Effector memory CD4-positive, alpha-beta T cell (primary cell): Measurements from ENCODE around the gene ASH1L.

Experiments
- DNase-seq, 3 donors: peaks; one replicate each; pipeline ENCODE4 v3.0.0-alpha.2; 2020
- H3K27ac ChIP-seq: 2 replicates; pipeline ENCODE4 v1.7.0; 2013; ENCODE audit warnings: mild to moderate bottlenecking, low read length, moderate library complexity; ENCODE audit not compliant: insufficient read depth, poor library complexity, severe bottlenecking
- H3K27me3 ChIP-seq: replicated peaks from 2 replicates; pipeline ENCODE4 v1.7.0; 2013; ENCODE audit warnings: mild to moderate bottlenecking, low read length; ENCODE audit not compliant: insufficient read depth, control insufficient read depth, poor library complexity, severe bottlenecking
- H3K36me3 ChIP-seq: 2 replicates; pipeline ENCODE4 v1.7.0; 2013; ENCODE audit warnings: mild to moderate bottlenecking, low read length, moderate library complexity; ENCODE audit not compliant: control insufficient read depth, insufficient read depth
- H3K4me1 ChIP-seq: 2 replicates; pipeline ENCODE4 v1.7.0; 2013; ENCODE audit warnings: low read length, mild to moderate bottlenecking; ENCODE audit not compliant: control insufficient read depth, insufficient read depth, poor library complexity, severe bottlenecking
- H3K4me3 ChIP-seq: 2 replicates; pipeline ENCODE4 v1.7.0; 2013; ENCODE audit warnings: low read length, low read depth, mild to moderate bottlenecking; ENCODE audit not compliant: insufficient read depth, poor library complexity, severe bottlenecking
- H3K9me3 ChIP-seq: 2 replicates; pipeline ENCODE4 v1.7.0; 2013; ENCODE audit warnings: mild to moderate bottlenecking, low read length, moderate library complexity; ENCODE audit not compliant: control insufficient read depth

Gene ASH1L

GRCh38 chr1:155478270-155478852, 84.2 kb downstream of the ASH1L start:
- no peaks in the 10 kb centered on the region for H3K9me3 ChIP-seq
- no peaks in the 10 kb centered on the region for H3K4me1 ChIP-seq
- no peaks in the 10 kb centered on the region for H3K27me3 ChIP-seq
- no peak for DNase-seq
- no peak overlapping the region for H3K4me3 ChIP-seq
- no peak overlapping the region for H3K27ac ChIP-seq
- H3K36me3 ChIP-seq: peaks cover 34% of the 10 kb centered on the region

- H3K4me1 ChIP-seq: no peaks in the 10 kb centered on the region
- H3K9me3 ChIP-seq: peaks cover 8% of the 10 kb centered on the region
- no peak overlapping the region for H3K4me3 ChIP-seq
- H3K27ac ChIP-seq: no peak overlapping the region
- no peaks in the 10 kb centered on the region for H3K27me3 ChIP-seq
- peaks cover 20% of the 10 kb centered on the region for H3K36me3 ChIP-seq
- no peak for DNase-seq
These were observed 88.5 kb downstream of the ASH1L start for GRCh38 chr1:155474146-155474545.

GRCh38 chr1:155473151-155473821, 89.3 kb downstream of the ASH1L start:
- H3K27me3 ChIP-seq: no peaks in the 10 kb centered on the region
- no peak overlapping the region for H3K27ac ChIP-seq
- no peak overlapping the region for H3K4me3 ChIP-seq
- H3K4me1 ChIP-seq: no peaks in the 10 kb centered on the region
- no peak for DNase-seq
- H3K9me3 ChIP-seq: peaks cover 8% of the 10 kb centered on the region
- H3K36me3 ChIP-seq: peaks cover 14% of the 10 kb centered on the region

GRCh38 chr1:155472491-155473083, 90.0 kb downstream of the ASH1L start:
- no peaks in the 10 kb centered on the region for H3K27me3 ChIP-seq
- no peak for DNase-seq
- no peak overlapping the region for H3K4me3 ChIP-seq
- H3K9me3 ChIP-seq: peaks cover 8% of the 10 kb centered on the region
- no peaks in the 10 kb centered on the region for H3K4me1 ChIP-seq
- no peak overlapping the region for H3K27ac ChIP-seq
- H3K36me3 ChIP-seq: peaks cover 10% of the 10 kb centered on the region

- H3K36me3 ChIP-seq: peaks cover 10% of the 10 kb centered on the region
- peaks cover 7% of the 10 kb centered on the region for H3K4me1 ChIP-seq
- H3K27ac ChIP-seq: no peak overlapping the region
- DNase-seq: no peak
- no peak overlapping the region for H3K4me3 ChIP-seq
- no peaks in the 10 kb centered on the region for H3K27me3 ChIP-seq
- peaks cover 8% of the 10 kb centered on the region for H3K9me3 ChIP-seq
These were observed 90.7 kb downstream of the ASH1L start for GRCh38 chr1:155471891-155472290.

DNA sequence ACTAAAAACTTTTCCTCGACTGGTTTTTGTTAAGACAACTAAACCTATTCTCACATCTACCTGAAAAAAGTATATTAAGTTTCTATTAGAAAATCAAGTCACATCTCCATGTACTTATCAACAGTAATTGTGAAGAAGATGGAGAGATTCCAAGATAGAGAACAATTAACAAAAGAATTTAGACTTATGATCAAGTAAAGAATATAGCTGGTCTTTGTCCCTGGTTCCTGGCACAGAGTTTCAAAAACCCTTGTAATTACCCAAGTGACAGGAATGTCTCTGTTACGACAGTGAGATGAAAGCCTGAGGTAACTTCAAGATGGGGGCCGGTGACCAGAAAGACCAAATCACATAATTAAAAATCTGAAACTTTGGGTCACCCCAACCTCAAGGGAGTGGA, 91.6 kb downstream of the ASH1L start:
- no peak for DNase-seq
- Histone ChIP-seq H3K4me1 (peaks cover 9% of the 10 kb centered on the region), H3K9me3 (peaks cover 8% of the 10 kb centered on the region), H3K4me3 (no peak overlapping the region), H3K36me3 (peaks cover 10% of the 10 kb centered on the region), H3K27ac (no peak overlapping the region), H3K27me3 (no peaks in the 10 kb centered on the region)

- H3K27ac ChIP-seq: peak overlapping the region; percentile 40
- H3K36me3 ChIP-seq: peaks cover 13% of the 10 kb centered on the region
- no peaks in the 10 kb centered on the region for H3K27me3 ChIP-seq
- H3K9me3 ChIP-seq: peaks cover 2% of the 10 kb centered on the region
- peaks cover 9% of the 10 kb centered on the region for H3K4me1 ChIP-seq
- no peak overlapping the region for H3K4me3 ChIP-seq
- DNase-seq: no peak
These were observed 95.6 kb downstream of the ASH1L start for GRCh38 chr1:155466996-155467395.

GRCh38 chr1:155466617-155466972, 96.0 kb downstream of the ASH1L start:
- Histone ChIP-seq H3K36me3 (peaks cover 9% of the 10 kb centered on the region), H3K4me1 (peaks cover 9% of the 10 kb centered on the region), H3K9me3 (no peaks in the 10 kb centered on the region), H3K27me3 (no peaks in the 10 kb centered on the region), H3K4me3 (no peak overlapping the region), H3K27ac (peak overlapping the region; percentile 40)
- DNase-seq: no peak

- H3K27ac ChIP-seq: no peak overlapping the region
These were observed 98.5 kb downstream of the ASH1L start for GRCh38 chr1:155463865-155464650.

GRCh38 chr1:155458111-155458510, 104.5 kb downstream of the ASH1L start:
- Histone ChIP-seq H3K4me3 (no peak overlapping the region), H3K9me3 (no peaks in the 10 kb centered on the region), H3K27me3 (no peaks in the 10 kb centered on the region), H3K36me3 (peaks cover 36% of the 10 kb centered on the region), H3K4me1 (no peaks in the 10 kb centered on the region), H3K27ac (no peak overlapping the region)
- no peak for DNase-seq

More at GRCh38 chr1:155463865-155464650, 98.5 kb downstream of the ASH1L start:
- Histone ChIP-seq H3K4me3 (no peak overlapping the region), H3K9me3 (no peaks in the 10 kb centered on the region), H3K36me3 (peaks cover 20% of the 10 kb centered on the region), H3K27me3 (no peaks in the 10 kb centered on the region), H3K4me1 (peaks cover 9% of the 10 kb centered on the region)
- DNase-seq: no peak
